ENCODE measurements around the gene PSMB5.
A peak's percentile ranks its signal among the peaks of the same experiment; 100 is the strongest.

Gene PSMB5

GRCh38 chr14:23009939-23010726, 24.6 kb downstream of the PSMB5 start, which contains the start of gene C14orf93 (continued):
- TF ChIP-seq ZBTB26 (tag by site-specific recombination; optimal IDR thresholded peaks at IDR 0.05) (peak; percentile 59), ZNF404 (tag by site-specific recombination; IDR thresholded peaks at IDR 0.05) (no peak), FEZF1 (tag by site-specific recombination; IDR thresholded peaks at IDR 0.05) (peak; percentile 61), ZNF221 (tag by site-specific recombination; IDR thresholded peaks at IDR 0.05; ENCODE audit: borderline replicate concordance) (no peak), ZFP69B (tag by site-specific recombination; IDR thresholded peaks at IDR 0.05) (peak; percentile 65; the same call in 1 of the 2 replicates), ZFHX2 (tag by site-specific recombination; conservative IDR thresholded peaks at IDR 0.05) (peak; percentile 34), ZNF48 (tag by site-specific recombination; IDR thresholded peaks at IDR 0.05) (no peak), ZNF792 (tag by site-specific recombination; IDR thresholded peaks at IDR 0.05) (no peak), ZNF837 (tag by site-specific recombination; IDR thresholded peaks at IDR 0.05) (no peak), ZBTB21 (tag by site-specific recombination; IDR thresholded peaks at IDR 0.05) (no peak), ZSCAN4 (tag by site-specific recombination; IDR thresholded peaks at IDR 0.05) (no peak), ZNF549 (tag by site-specific recombination; IDR thresholded peaks at IDR 0.05) (no peak), ZBTB20 (tag by site-specific recombination; IDR thresholded peaks at IDR 0.05) (peak; percentile 94), MYNN (tag by site-specific recombination; IDR thresholded peaks at IDR 0.05; ENCODE audit: borderline replicate concordance) (no peak), ZNF596 (tag by site-specific recombination; IDR thresholded peaks at IDR 0.05) (no peak), ZNF19 (tag by site-specific recombination; IDR thresholded peaks at IDR 0.05; ENCODE audit: low read depth) (no peak), ZNF571 (tag by site-specific recombination; IDR thresholded peaks at IDR 0.05) (no peak), ZNF341 (tag by site-specific recombination; IDR thresholded peaks at IDR 0.05; ENCODE audit: low read depth) (no peak), ZNF548 (tag by site-specific recombination; IDR thresholded peaks at IDR 0.05) (no peak), ZNF658 (tag by site-specific recombination; IDR thresholded peaks at IDR 0.05) (no peak), SALL2 (tag by site-specific recombination; IDR thresholded peaks at IDR 0.05; ENCODE audit: borderline replicate concordance) (no peak), ZNF600 (tag by site-specific recombination; IDR thresholded peaks at IDR 0.05) (0 out of 2 replicates have a peak, but pooled peaks have one; percentile 47), OVOL3 (tag by site-specific recombination; IDR thresholded peaks at IDR 0.05) (no peak), ZNF121 (tag by site-specific recombination; IDR thresholded peaks at IDR 0.05) (no peak)
- TF ChIP-seq, protein P1, sequence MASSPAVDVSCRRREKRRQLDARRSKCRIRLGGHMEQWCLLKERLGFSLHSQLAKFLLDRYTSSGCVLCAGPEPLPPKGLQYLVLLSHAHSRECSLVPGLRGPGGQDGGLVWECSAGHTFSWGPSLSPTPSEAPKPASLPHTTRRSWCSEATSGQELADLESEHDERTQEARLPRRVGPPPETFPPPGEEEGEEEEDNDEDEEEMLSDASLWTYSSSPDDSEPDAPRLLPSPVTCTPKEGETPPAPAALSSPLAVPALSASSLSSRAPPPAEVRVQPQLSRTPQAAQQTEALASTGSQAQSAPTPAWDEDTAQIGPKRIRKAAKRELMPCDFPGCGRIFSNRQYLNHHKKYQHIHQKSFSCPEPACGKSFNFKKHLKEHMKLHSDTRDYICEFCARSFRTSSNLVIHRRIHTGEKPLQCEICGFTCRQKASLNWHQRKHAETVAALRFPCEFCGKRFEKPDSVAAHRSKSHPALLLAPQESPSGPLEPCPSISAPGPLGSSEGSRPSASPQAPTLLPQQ (tag by site-specific recombination; IDR thresholded peaks at IDR 0.05): peak; percentile 23
- TF ChIP-seq, protein P2, sequence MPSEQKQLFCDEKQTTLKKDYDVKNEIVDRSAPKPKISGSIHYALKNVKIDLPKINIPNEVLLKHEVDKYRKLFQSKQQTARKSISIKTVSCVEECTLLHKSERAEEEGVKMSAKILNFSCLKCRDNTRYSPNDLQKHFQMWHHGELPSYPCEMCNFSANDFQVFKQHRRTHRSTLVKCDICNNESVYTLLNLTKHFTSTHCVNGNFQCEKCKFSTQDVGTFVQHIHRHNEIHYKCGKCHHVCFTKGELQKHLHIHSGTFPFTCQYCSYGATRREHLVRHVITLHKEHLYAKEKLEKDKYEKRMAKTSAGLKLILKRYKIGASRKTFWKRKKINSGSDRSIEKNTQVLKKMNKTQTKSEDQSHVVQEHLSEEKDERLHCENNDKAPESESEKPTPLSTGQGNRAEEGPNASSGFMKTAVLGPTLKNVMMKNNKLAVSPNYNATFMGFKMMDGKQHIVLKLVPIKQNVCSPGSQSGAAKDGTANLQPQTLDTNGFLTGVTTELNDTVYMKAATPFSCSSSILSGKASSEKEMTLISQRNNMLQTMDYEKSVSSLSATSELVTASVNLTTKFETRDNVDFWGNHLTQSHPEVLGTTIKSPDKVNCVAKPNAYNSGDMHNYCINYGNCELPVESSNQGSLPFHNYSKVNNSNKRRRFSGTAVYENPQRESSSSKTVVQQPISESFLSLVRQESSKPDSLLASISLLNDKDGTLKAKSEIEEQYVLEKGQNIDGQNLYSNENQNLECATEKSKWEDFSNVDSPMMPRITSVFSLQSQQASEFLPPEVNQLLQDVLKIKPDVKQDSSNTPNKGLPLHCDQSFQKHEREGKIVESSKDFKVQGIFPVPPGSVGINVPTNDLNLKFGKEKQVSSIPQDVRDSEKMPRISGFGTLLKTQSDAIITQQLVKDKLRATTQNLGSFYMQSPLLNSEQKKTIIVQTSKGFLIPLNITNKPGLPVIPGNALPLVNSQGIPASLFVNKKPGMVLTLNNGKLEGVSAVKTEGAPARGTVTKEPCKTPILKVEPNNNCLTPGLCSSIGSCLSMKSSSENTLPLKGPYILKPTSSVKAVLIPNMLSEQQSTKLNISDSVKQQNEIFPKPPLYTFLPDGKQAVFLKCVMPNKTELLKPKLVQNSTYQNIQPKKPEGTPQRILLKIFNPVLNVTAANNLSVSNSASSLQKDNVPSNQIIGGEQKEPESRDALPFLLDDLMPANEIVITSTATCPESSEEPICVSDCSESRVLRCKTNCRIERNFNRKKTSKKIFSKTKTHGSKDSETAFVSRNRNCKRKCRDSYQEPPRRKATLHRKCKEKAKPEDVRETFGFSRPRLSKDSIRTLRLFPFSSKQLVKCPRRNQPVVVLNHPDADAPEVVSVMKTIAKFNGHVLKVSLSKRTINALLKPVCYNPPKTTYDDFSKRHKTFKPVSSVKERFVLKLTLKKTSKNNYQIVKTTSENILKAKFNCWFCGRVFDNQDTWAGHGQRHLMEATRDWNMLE (tag by site-specific recombination; conservative IDR thresholded peaks at IDR 0.05; ENCODE audit: low read depth): no peak
- TF ChIP-seq, protein P3, sequence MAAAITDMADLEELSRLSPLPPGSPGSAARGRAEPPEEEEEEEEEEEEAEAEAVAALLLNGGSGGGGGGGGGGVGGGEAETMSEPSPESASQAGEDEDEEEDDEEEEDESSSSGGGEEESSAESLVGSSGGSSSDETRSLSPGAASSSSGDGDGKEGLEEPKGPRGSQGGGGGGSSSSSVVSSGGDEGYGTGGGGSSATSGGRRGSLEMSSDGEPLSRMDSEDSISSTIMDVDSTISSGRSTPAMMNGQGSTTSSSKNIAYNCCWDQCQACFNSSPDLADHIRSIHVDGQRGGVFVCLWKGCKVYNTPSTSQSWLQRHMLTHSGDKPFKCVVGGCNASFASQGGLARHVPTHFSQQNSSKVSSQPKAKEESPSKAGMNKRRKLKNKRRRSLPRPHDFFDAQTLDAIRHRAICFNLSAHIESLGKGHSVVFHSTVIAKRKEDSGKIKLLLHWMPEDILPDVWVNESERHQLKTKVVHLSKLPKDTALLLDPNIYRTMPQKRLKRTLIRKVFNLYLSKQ (tag by site-specific recombination; IDR thresholded peaks at IDR 0.05; ENCODE audit: borderline replicate concordance): no peak
- TF ChIP-seq, protein P4, sequence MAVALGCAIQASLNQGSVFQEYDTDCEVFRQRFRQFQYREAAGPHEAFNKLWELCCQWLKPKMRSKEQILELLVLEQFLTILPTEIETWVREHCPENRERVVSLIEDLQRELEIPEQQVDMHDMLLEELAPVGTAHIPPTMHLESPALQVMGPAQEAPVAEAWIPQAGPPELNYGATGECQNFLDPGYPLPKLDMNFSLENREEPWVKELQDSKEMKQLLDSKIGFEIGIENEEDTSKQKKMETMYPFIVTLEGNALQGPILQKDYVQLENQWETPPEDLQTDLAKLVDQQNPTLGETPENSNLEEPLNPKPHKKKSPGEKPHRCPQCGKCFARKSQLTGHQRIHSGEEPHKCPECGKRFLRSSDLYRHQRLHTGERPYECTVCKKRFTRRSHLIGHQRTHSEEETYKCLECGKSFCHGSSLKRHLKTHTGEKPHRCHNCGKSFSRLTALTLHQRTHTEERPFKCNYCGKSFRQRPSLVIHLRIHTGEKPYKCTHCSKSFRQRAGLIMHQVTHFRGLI (tag by site-specific recombination; IDR thresholded peaks at IDR 0.05): no peak

All from HEK293 (cell line).